Nephron progenitor cell (in vitro differentiated cells): ENCODE measurements around the gene KIRREL3.

Experiments
- DNase-seq: peaks from one replicate; pipeline ENCODE4 v3.0.0; 2021
- H3K27ac Mint-ChIP-seq: 2 replicates; pipeline ENCODE4 v1.8.0; 2021; ENCODE audit warnings: mild to moderate bottlenecking, moderate library complexity, mixed read lengths
- H3K27me3 Mint-ChIP-seq: 2 replicates; pipeline ENCODE4 v1.8.0; 2021; ENCODE audit warnings: mild to moderate bottlenecking, low read depth, mixed read lengths; ENCODE audit not compliant: poor library complexity
- H3K36me3 Mint-ChIP-seq: 2 replicates; pipeline ENCODE4 v1.8.0; 2021; ENCODE audit warnings: low read depth, mixed read lengths
- H3K4me1 Mint-ChIP-seq: 2 replicates; pipeline ENCODE4 v1.8.0; 2021; ENCODE audit warnings: mixed read lengths
- H3K4me3 Mint-ChIP-seq: 2 replicates; pipeline ENCODE4 v1.8.0; 2021; ENCODE audit warnings: mild to moderate bottlenecking, moderate library complexity, mixed read lengths
- H3K9me3 Mint-ChIP-seq: 2 replicates; pipeline ENCODE4 v1.8.0; 2021; ENCODE audit warnings: mild to moderate bottlenecking, moderate library complexity, mixed read lengths
- CTCF ChIP-seq: fragments of 200-600 bp; sonication (generic); IDR thresholded peaks from 2 replicates; pipeline ENCODE4 v1.5.0; 2021; ENCODE audit warnings: antibody characterized with exemption

KIRREL3 gene

GRCh38 chr11:126819194-126819593, 181.4 kb downstream of the KIRREL3 start:
- no peak overlapping the region for H3K4me3 Mint-ChIP-seq
- H3K27ac Mint-ChIP-seq, result no peak overlapping the region
- no peaks in the 10 kb centered on the region for H3K36me3 Mint-ChIP-seq
- TF ChIP-seq CTCF, result no peak
- H3K27me3 Mint-ChIP-seq, result no peaks in the 10 kb centered on the region
- no peaks in the 10 kb centered on the region for H3K9me3 Mint-ChIP-seq
- DNase-seq, result no peak
- H3K4me1 Mint-ChIP-seq, result peaks cover 37% of the 10 kb centered on the region

GRCh38 chr11:126817523-126818450, 182.8 kb downstream of the KIRREL3 start:
- no peak for DNase-seq
- Mint-ChIP-seq H3K4me1 (peaks cover 28% of the 10 kb centered on the region), H3K36me3 (no peaks in the 10 kb centered on the region), H3K27me3 (no peaks in the 10 kb centered on the region), H3K4me3 (no peak overlapping the region), H3K27ac (no peak overlapping the region), H3K9me3 (no peaks in the 10 kb centered on the region)
- TF ChIP-seq CTCF, result no peak

- TF ChIP-seq CTCF, result no peak
- Mint-ChIP-seq H3K27me3 (no peaks in the 10 kb centered on the region), H3K27ac (no peak overlapping the region), H3K9me3 (no peaks in the 10 kb centered on the region), H3K36me3 (no peaks in the 10 kb centered on the region), H3K4me3 (no peak overlapping the region), H3K4me1 (peaks cover 28% of the 10 kb centered on the region)
- DNase-seq, result no peak
Measured at GRCh38 chr11:126817096-126817495, 183.5 kb downstream of the KIRREL3 start.

- Mint-ChIP-seq H3K4me1 (peaks cover 28% of the 10 kb centered on the region), H3K27me3 (no peaks in the 10 kb centered on the region), H3K4me3 (no peak overlapping the region), H3K36me3 (no peaks in the 10 kb centered on the region), H3K9me3 (no peaks in the 10 kb centered on the region), H3K27ac (no peak overlapping the region)
- DNase-seq, result no peak
- TF ChIP-seq CTCF, result no peak
Measured at GRCh38 chr11:126816645-126817044, 183.9 kb downstream of the KIRREL3 start.

- Mint-ChIP-seq H3K27ac (no peak overlapping the region), H3K9me3 (no peaks in the 10 kb centered on the region), H3K4me1 (peaks cover 34% of the 10 kb centered on the region), H3K36me3 (no peaks in the 10 kb centered on the region), H3K4me3 (no peak overlapping the region), H3K27me3 (peaks cover 5% of the 10 kb centered on the region)
- no peak for DNase-seq
- TF ChIP-seq CTCF, result no peak
Measured at GRCh38 chr11:126815111-126815510, 185.5 kb downstream of the KIRREL3 start.

GRCh38 chr11:126810776-126811175, 189.8 kb downstream of the KIRREL3 start:
- no peak overlapping the region for H3K4me3 Mint-ChIP-seq
- H3K27ac Mint-ChIP-seq, result no peak overlapping the region

More at GRCh38 chr11:126810776-126811175, 189.8 kb downstream of the KIRREL3 start:
- H3K4me1 Mint-ChIP-seq, result peaks cover 33% of the 10 kb centered on the region
- H3K9me3 Mint-ChIP-seq, result no peaks in the 10 kb centered on the region
- H3K27me3 Mint-ChIP-seq, result peaks cover 5% of the 10 kb centered on the region
- TF ChIP-seq CTCF, result no peak
- DNase-seq, result no peak
- no peaks in the 10 kb centered on the region for H3K36me3 Mint-ChIP-seq
